GM18505 (cell line): ENCODE data around the gene HFM1.
"Not testable (repeated sequence)": the region's sequence is repeated elsewhere in the genome, so short reads cannot be mapped to it uniquely, and the experiment has no call there.

Experiments used
- ATAC-seq: cut with Tn5 transposase; IDR thresholded peaks from one replicate; pipeline ENCODE4 v1.9.1; 2021; ENCODE audit not compliant: unreplicated experiment
- POLR2A ChIP-seq: IDR thresholded peaks from 4 replicates; pipeline ENCODE4 v1.6.1; 2011; ENCODE audit warnings: borderline replicate concordance; ENCODE audit not compliant: insufficient read depth, insufficient read length; ENCODE audit errors: extremely low read depth

The HFM1 gene

GRCh38 chr1:91314643-91315042 lies 90.0 kb downstream of the HFM1 start:
- ATAC-seq: no peak
- TF ChIP-seq POLR2A: no peak

DNA sequence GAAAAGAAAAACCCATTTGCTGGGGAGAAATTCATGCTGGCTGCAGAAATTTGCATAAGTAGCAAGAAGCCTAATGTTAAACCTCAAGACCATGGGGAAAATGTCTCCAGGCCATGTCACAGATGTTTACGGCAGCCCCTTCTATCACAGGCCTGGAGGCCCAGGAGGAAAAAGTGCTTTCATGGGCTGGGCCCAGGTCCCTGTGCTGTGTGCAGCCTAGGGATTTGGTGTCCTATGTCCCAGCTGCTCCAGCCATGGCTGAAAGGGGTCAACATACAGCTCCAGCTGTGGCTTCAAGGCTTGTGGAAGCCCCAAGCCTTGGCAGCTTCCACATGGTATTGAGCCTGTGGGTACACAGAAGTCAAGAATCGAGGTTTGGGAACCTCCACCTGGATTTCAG lies 93.0 kb downstream of the HFM1 start:
- TF ChIP-seq POLR2A: no peak
- no peak for ATAC-seq

- no peak for TF ChIP-seq POLR2A
- ATAC-seq: no peak
Observed at GRCh38 chr1:91308544-91308943, 96.1 kb downstream of the HFM1 start.

DNA sequence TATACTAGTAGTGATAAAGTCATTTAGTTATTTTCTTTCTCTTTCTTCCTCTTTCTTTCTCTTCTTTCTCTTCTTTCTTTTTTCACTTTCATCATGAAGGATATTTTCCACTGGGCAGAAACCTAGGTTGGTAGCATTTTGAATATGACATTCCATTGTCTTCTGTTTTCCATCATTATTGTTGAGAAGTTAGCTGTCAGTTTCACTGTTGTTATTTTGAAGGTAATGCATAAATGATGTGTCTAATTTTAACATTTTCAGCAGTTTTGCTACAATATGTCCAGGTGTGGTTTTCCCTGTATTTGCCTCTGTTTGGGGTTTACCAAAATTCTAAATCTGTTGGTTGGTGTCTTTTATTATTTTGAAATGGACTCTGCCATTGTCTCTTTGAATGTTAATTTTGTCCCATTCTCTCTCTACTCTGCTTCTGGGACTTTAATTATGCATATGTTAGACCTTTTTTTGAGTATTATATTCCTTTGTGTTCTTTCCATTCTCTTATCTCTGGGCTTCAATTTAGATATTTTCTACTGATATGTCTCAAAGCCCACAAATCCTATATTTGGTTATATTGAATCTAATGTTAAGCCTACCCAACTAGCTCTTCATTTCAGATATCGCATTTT lies 96.7 kb downstream of the HFM1 start:
- ATAC-seq: no peak

GRCh38 chr1:91303165-91303564 lies 101.5 kb downstream of the HFM1 start:
- no peak for TF ChIP-seq POLR2A
- ATAC-seq: no peak

More for the DNA sequence above, 96.7 kb downstream of the HFM1 start:
- no peak for TF ChIP-seq POLR2A

GRCh38 chr1:91288843-91289553 lies 115.6 kb downstream of the HFM1 start:
- ATAC-seq: not testable (repeated sequence)

GRCh38 chr1:91286962-91287317 lies 117.7 kb downstream of the HFM1 start:
- ATAC-seq: not testable (repeated sequence)

GRCh38 chr1:91286259-91286961 lies 118.2 kb downstream of the HFM1 start:
- ATAC-seq: not testable (repeated sequence)

GRCh38 chr1:91283421-91283726 lies 121.3 kb downstream of the HFM1 start:
- no peak for ATAC-seq

GRCh38 chr1:91282695-91283420 lies 121.8 kb downstream of the HFM1 start:
- no peak for ATAC-seq
- no peak for TF ChIP-seq POLR2A

More at GRCh38 chr1:91283421-91283726, 121.3 kb downstream of the HFM1 start:
- TF ChIP-seq POLR2A: no peak

- ATAC-seq: no peak
- TF ChIP-seq POLR2A: no peak
Observed at GRCh38 chr1:91281782-91282181, 122.9 kb downstream of the HFM1 start.

- TF ChIP-seq POLR2A: no peak
- no peak for ATAC-seq
Observed at GRCh38 chr1:91278754-91279153, 125.9 kb downstream of the HFM1 start.

- no peak for TF ChIP-seq POLR2A
- no peak for ATAC-seq
Observed at GRCh38 chr1:91273875-91274274, 130.8 kb downstream of the HFM1 start.

GRCh38 chr1:91261655-91262054 lies 143.0 kb downstream of the HFM1 start:
- no peak for ATAC-seq
- TF ChIP-seq POLR2A: no peak
